GM20431 (cell line): ENCODE data around the gene TRAF3IP1.

ENCODE experiments used
- in situ Hi-C: fragments of 300-500 bp; cut with MseI, MboI; formaldehyde crosslinking; loops from one replicate; pipeline ENCODE4 v1.15.0; 2020; ENCODE audit warnings: low sequenced_read_pairs; ENCODE audit not compliant: unreplicated experiment

TRAF3IP1 gene

DNA sequence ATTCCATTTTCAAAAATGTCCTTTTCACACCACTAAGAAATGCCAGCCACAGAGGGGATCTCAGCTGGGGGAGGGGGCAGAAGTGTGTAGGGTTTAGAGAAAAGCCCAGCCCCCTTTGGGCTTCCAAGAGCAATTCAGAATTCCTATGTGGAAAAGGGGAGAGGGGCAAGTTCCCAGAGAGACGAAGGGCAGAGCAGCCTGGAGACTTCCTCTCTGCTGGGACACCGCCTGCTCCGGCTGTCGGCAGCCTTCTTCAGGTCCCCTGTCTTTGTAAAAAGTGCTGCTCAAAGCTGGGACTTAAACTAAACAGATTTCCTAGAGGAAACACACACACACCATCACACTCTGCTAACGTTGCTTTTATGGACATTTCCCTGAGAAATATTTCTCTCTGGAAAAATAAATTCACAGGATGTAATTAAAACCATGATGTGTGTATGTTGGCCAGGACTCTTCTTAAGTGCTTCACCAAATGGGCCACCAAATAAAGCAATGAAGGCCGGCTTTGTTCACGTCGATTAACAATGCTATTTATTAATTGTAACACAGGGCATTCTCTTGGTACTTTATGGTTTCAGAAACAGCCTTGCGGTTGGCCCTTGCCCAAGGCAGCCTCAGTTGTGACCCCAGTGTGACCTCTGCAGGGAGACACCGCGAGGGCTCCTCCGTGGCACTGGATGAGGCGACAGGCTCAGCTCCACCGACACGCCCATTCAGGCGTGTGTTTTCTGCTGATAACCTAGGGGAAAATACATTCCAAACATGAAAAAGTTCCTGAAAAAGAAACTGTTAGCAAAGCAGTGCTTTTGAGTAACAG, 100.8 kb downstream of the TRAF3IP1 start:
- in situ Hi-C loops, result no loop called here

DNA sequence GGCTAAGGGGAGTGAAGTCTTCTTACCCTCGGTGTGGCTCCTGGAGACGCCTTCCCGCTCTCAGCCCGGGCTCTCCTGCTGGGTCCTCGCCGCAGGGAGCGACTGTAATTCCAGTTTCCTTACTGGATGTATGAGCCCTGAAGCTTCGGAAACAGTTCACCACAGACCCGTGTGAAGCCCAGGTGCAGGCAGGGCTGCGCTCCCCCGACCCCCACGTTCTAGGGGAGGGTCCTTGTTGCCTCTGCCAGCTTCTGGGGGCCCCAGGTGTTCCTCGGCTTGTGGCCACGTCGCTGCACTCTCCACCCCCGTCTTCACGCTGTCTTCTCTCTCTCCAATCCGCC, 101.3 kb downstream of the TRAF3IP1 start:
- in situ Hi-C loops, result no loop called here

GRCh38 chr2:238422285-238422684, 102.0 kb downstream of the TRAF3IP1 start:
- in situ Hi-C loops, result no loop called here

DNA sequence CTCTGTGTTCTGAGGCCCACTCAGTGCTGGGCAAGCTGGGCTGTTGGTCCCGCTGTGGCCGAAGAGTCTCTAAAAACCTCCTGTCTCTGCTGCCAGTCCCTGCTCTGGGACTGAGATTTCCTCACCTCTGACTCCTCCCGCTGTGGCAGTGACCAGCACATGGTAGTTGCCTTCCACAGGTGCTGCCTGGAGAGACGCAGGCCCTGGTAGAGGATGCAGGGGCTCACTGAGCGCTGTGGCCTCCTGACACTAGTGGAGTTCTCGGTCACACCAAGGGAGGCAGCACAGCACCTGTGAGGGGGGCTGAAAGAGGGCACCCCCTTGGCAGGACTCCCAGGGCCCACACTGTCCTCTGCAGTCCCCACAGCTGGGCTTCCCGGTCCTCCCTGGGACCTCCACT, 102.6 kb downstream of the TRAF3IP1 start:
- in situ Hi-C loops, result no loop called here

GRCh38 chr2:238423561-238424312, 103.4 kb downstream of the TRAF3IP1 start:
- in situ Hi-C loops, result no loop called here

DNA sequence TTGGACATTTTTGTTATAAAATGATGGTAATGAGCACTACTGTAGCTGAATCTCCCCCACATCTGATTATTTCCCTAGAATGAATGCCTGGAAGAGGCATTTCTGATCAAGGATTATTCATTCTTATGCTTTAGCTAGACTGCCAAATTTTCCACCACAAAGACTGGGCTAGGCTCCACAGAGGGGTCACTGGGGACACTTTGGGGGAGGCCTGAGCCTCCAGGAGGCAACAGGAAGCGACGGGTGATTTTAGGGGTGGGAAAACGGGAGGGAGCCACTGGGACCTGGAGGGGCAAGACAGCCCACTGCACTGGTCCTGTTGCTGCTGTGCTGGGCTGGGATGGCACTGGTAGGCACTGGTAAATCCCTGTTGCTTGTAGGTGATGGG, 104.0 kb downstream of the TRAF3IP1 start:
- in situ Hi-C loops, result no loop called here

DNA sequence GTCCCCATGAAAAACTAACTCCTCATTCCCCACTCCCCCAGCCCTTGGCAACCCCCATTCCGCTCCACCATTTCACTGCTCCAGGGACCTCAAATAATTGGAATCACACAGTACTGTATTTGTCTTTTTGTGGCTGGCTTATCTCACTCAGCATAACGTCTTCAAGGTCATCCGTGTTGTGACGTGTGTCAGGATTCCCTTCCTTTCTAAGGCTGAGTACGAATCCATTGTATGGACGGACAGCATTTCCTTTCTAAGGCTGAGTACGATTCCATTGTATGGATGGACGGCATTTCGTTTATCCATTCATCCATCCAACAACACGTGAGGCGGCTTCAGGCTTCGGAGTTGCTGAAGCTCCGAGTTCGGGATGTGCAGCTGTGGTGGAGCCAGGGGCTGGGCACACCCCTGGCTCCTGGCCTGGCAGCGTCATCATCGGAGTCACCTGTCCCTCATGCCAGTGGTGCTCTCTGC, 105.2 kb downstream of the TRAF3IP1 start:
- in situ Hi-C loops, result no loop called here

DNA sequence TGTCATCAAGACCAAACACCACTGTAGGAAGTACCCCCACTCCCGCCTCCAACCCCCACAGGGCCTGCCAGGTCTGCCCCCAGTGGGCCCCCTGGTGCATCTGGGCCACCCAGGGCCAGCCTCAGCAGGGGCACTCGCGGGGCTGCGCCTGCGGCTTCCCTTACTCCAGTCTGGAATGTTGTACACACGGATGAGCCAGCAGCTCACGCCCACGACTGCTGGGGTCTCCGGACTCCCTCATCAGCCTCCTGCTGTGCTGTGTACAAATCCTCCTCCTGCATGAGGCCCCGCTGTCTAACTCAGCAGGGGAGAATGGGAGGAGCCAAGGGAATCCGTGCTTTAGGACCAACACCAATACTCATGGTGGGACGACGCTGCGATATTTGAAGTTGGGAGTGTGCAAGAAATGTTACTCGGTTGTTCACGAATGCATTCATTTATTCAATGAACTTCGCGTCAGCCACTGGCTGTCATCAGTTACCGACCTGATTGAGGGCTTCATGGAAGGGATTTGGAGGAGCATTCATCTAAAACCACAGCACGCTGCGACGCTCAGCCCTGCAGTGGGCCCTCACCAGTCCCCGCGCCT, 105.8 kb downstream of the TRAF3IP1 start:
- in situ Hi-C loops, result no loop called here

DNA sequence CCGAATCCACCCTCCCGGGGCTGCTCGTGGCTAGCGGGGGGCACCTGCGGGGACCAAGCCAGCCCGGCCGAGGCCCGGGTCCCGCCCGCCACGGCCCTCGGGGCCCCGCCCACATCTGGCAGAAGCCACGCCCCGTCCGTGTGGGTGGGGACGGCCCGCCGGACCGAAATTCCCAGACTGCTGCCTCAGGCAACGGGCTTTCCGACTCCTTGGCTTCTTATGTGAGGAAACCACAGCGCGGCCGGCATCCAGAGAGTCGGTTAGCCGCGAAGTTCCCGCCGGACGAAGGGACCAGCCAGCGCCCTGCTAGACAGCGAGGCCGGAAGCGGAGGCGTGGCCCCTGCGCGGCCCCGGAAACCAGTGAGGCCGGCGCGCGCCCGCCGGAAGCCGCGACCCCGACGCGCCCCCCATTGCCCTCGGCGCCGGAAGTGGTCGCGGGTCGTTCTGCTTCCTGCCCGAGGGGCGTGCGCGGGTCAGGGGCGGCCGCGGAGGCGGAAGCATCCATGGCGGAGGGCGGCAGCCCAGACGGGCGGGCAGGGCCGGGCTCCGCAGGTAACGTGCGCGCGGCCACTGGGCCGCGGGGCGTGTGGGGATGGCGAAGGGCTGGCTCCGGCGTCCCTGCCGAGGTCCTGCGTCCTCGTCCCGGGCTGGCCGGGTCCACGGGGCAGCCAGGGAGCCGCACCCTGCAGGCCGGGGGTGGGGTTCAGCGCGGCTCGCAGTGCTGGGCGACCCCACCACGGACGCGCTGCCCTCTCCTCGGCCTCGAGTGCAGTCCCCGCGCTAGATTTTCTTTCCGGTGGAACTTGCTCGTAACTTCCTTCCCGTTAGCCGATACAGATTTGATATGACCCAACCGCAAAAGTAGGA, 106.5 kb downstream of the TRAF3IP1 start, which contains the start of gene ASB1:
ASB1 (plus strand) TSS at position 360 of the 867 bp plus-strand sequence; CDS start at position 504, 144 bp downstream.
- in situ Hi-C loops, result no loop called here

DNA sequence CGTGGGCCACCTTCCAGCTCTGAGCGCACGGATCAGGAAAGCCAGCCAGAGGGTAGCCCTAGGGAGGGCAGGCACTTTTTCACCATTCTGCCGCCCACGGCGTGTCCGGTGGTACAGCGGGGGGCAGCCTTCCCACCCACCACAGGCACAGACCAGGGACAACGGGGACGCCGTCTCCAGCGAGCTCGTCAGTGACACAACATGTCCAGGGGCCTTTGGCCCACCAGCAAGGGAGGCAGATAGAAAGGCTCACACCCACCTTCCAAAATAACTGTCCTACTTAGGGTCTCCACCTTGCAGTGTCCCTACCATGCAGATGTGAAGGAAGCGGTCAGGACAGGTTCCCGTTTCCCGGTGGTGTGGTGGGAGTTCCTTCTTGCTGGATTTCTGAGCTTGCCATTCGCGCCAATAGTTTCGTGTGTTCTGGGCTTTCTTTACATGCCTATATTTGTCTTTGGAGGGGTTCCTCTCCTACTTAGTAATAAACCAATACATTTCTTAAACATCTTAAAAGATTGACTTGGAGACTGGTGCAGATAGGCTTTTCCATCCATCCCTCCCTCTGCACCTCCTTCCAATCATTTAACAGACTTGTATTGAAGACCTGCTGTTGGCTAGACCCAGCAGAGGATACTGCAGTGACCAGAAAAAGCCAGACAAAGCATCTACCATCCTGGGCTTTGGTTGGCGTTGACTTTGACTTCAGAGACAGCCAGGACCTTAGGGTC, 107.3 kb downstream of the TRAF3IP1 start:
- in situ Hi-C loops, result no loop called here

DNA sequence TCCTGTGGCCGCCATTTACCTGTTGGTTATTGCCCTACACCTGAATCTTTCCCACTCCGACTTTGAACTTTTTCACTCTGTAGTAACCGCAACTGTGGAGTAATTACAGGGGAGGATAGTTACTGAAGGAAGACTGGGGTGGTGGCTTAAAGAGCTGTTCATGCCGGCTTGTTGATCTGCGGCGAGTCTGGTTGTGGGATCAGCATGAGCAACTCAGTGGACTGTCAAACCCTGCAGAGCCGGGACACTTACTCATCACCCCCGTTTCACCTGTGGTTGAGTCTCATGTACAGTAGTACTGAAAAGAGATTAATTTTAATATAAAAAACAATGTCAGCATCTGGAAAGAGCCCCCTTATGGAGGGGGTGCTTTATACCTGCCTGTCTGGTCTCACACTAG, 108.5 kb downstream of the TRAF3IP1 start:
- in situ Hi-C loops, result no loop called here

DNA sequence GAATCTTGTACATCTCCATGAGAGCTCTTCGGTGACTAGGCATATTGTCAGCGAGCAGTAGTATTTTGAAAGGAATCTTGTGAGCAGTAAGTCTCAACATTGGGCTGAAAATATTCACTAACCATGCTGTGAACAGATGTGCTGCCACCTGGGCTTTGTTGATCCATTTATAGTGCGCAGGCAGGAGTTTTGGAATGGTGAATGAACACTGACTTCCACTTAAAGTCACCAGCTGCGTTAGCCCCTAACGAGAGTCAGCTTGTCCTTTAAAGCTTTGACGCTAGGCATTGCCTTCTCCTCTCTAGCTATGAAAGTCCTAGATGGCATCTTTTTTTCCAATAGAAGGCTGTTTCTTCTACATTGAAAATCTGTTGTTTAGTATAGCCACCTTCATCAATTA, 110.5 kb downstream of the TRAF3IP1 start:
- in situ Hi-C loops, result no loop called here

- in situ Hi-C loops, result no loop called here
Observed at GRCh38 chr2:238431456-238431855, 111.1 kb downstream of the TRAF3IP1 start.

GRCh38 chr2:238433300-238433915, 113.1 kb downstream of the TRAF3IP1 start:
- in situ Hi-C loops, result no loop called here

GRCh38 chr2:238433941-238434845, 113.9 kb downstream of the TRAF3IP1 start:
- in situ Hi-C loops, result no loop called here

DNA sequence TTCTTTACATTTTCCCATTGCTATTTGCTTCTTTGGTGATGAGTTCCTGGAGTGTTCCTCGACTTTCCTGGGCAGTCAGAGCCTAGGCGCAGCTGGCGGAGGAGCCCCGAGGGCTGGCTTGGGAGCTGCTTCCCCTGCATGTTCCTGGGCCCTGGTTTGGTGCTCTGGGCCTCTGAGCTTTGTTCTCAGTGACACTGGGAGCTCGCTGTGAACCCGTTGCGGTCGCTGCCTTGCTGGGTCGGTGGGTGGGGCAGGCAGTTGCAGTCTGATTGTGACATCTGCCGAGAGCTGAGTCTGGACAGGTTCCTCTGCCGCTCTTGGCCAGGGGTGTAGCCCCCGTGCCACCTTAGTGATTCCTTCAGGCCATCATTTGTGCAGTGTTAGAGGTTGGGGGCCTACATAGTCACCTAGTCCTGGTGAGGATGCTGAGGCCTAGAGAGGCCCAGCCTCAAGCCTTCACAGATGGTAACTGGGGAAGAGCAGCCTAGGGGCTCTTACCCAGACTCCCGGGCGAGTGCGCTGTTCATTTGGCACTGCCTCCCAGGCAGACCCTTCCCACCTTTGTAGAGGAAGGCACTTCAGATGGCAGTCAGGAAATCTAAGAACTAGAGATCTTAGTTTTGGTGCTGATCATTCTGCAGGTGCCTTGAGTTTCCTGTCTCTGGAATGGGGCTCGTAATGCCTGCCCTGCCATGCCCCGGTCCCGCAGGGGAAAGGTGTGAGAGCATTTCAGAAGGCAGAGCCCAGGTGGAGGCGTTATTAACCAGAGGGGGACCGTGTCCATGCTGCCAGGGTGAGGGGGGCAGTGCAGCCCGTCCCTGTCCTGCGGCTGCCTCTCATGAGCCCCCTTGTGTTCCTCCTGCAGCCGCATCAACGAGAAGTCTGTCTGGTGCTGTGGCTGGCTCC, 114.8 kb downstream of the TRAF3IP1 start:
- in situ Hi-C loops, result no loop called here

- in situ Hi-C loops, result no loop called here
Observed at GRCh38 chr2:238435752-238436096, 115.4 kb downstream of the TRAF3IP1 start.
